Hepatocyte (in vitro differentiated cells): ENCODE data around the gene FBXO38. TPM values are rescaled to one million over a fixed set of nuclear protein-coding genes. Genes with fewer than 3 reads are reported as not detected.

ENCODE experiments used
- DNase-seq: peaks from one replicate; pipeline ENCODE4 v3.0.0-alpha.2; 2016; ENCODE audit warnings: low spot score
- H2AFZ ChIP-seq: fragments of 200-600 bp; sonication (generic); 2 replicates; pipeline ENCODE4 v1.6.0; 2016; ENCODE audit warnings: antibody characterized with exemption, mild to moderate bottlenecking
- H3K27ac ChIP-seq: fragments of 200-600 bp; sonication (generic); 2 replicates; pipeline ENCODE4 v1.5.1; 2016; ENCODE audit warnings: mild to moderate bottlenecking
- H3K27me3 ChIP-seq: fragments of 200-600 bp; sonication (generic); 2 replicates; pipeline ENCODE4 v1.6.1; 2016
- H3K36me3 ChIP-seq: fragments of 200-600 bp; sonication (generic); replicated peaks from 2 replicates; pipeline ENCODE4 v1.5.1; 2016; ENCODE audit warnings: low read depth; ENCODE audit not compliant: insufficient read depth
- H3K4me1 ChIP-seq: fragments of 200-600 bp; sonication (generic); 2 replicates; pipeline ENCODE4 v1.5.1; 2016; ENCODE audit warnings: mild to moderate bottlenecking, moderate library complexity; ENCODE audit not compliant: insufficient read depth
- H3K4me2 ChIP-seq: fragments of 200-600 bp; sonication (generic); 2 replicates; pipeline ENCODE4 v1.6.0; 2016
- H3K4me3 ChIP-seq: fragments of 200-600 bp; sonication (generic); 2 replicates; pipeline ENCODE4 v1.5.1; 2016; ENCODE audit warnings: mild to moderate bottlenecking
- H3K79me2 ChIP-seq: fragments of 200-600 bp; sonication (generic); 2 replicates; pipeline ENCODE4 v1.6.0; 2017; ENCODE audit warnings: mild to moderate bottlenecking
- H3K9me2 ChIP-seq: fragments of 200-600 bp; sonication (generic); replicated peaks from 2 replicates; pipeline ENCODE4 v1.6.0; 2017; ENCODE audit warnings: mild to moderate bottlenecking; ENCODE audit not compliant: insufficient read depth
- H3K9me3 ChIP-seq: fragments of 200-600 bp; sonication (generic); 2 replicates; pipeline ENCODE4 v1.5.1; 2016; ENCODE audit warnings: low read depth, mild to moderate bottlenecking
- H4K20me1 ChIP-seq: fragments of 200-600 bp; sonication (generic); 2 replicates; pipeline ENCODE4 v1.6.0; 2016; ENCODE audit warnings: mild to moderate bottlenecking; ENCODE audit not compliant: insufficient read depth, poor library complexity, severe bottlenecking
- CTCF ChIP-seq: fragments of 200-600 bp; sonication (generic); IDR thresholded peaks from 2 replicates; pipeline ENCODE4 v1.5.1; 2016; ENCODE audit warnings: antibody characterized with exemption, mild to moderate bottlenecking; ENCODE audit not compliant: poor library complexity
- EZH2 ChIP-seq: fragments of 200-600 bp; sonication (generic); IDR thresholded peaks from 2 replicates; pipeline ENCODE4 v1.6.1; 2016; ENCODE audit warnings: antibody characterized with exemption, mild to moderate bottlenecking, borderline replicate concordance
- EZH2phosphoT487 ChIP-seq: fragments of 200-600 bp; sonication (generic); IDR thresholded peaks from one replicate; pipeline ENCODE4 v1.6.1; 2018; ENCODE audit warnings: antibody characterized with exemption, mild to moderate bottlenecking, low read depth, moderate library complexity; ENCODE audit not compliant: unreplicated experiment, severe bottlenecking
- WGBS: methylation state at CpG from one replicate; pipeline ENCODE4 v1.1.6; 2016; ENCODE audit warnings: low lambda C conversion rate; ENCODE audit errors: missing lambda C conversion rate; 5-methylcytosine and 5-hydroxymethylcytosine counted together
- polyA plus RNA-seq: library from polyadenylated mRNA; unstranded; fragments of >200 nt; fragmentation: Nextera tagmentation; extraction: Ambion mirVana; gene quantifications from 2 replicates; pipeline ENCODE4 v1.2.1, GENCODE V29; 2016
- total RNA-seq: library from RNA; depleted of rRNA; stranded (reverse); fragments of >200 nt; gene quantifications from 2 replicates; pipeline ENCODE4 v1.2.3, GENCODE V29; 2014

FBXO38 gene
- total and polyA plus RNA-seq, 2 experiments from 2014 or later = 17.9 to 48.1 TPM

GRCh38 chr5:148483750-148484149 lies 100.0 kb downstream of the FBXO38 start:
- no peaks in the 10 kb centered on the region for H3K79me2 ChIP-seq
- no peak overlapping the region for H3K27ac ChIP-seq
- H2AFZ ChIP-seq = no peak overlapping the region
- no peaks in the 10 kb centered on the region for H3K4me1 ChIP-seq
- 95% methylated on average over 3 of the region's 3 CpGs for WGBS
- DNase-seq = no peak
- no peak for TF ChIP-seq EZH2
- no peak for TF ChIP-seq EZH2phosphoT487
- TF ChIP-seq CTCF = no peak
- no peak overlapping the region for H3K4me3 ChIP-seq
- peaks cover 9% of the 10 kb centered on the region for H3K27me3 ChIP-seq
- no peaks in the 10 kb centered on the region for H3K9me2 ChIP-seq
- H3K9me3 ChIP-seq = no peaks in the 10 kb centered on the region
- H3K36me3 ChIP-seq = no peaks in the 10 kb centered on the region
- H4K20me1 ChIP-seq = no peaks in the 10 kb centered on the region
- no peak overlapping the region for H3K4me2 ChIP-seq

- no peaks in the 10 kb centered on the region for H3K79me2 ChIP-seq
- no peak overlapping the region for H3K27ac ChIP-seq
- H3K36me3 ChIP-seq = no peaks in the 10 kb centered on the region
- TF ChIP-seq EZH2 (no peak), CTCF (no peak), EZH2phosphoT487 (no peak)
- DNase-seq = no peak
- H2AFZ ChIP-seq = no peak overlapping the region
- no peaks in the 10 kb centered on the region for H3K4me1 ChIP-seq
- peaks cover 9% of the 10 kb centered on the region for H3K27me3 ChIP-seq
- H3K9me2 ChIP-seq = no peaks in the 10 kb centered on the region
- H3K4me2 ChIP-seq = no peak overlapping the region
- no peaks in the 10 kb centered on the region for H3K9me3 ChIP-seq
- no peaks in the 10 kb centered on the region for H4K20me1 ChIP-seq
- no peak overlapping the region for H3K4me3 ChIP-seq
Measured at GRCh38 chr5:148484651-148485050, 100.9 kb downstream of the FBXO38 start.

- DNase-seq = no peak
- H3K9me2 ChIP-seq = no peaks in the 10 kb centered on the region
- no peak overlapping the region for H3K4me2 ChIP-seq
- H3K27me3 ChIP-seq = peaks cover 9% of the 10 kb centered on the region
- H4K20me1 ChIP-seq = no peaks in the 10 kb centered on the region
- no peaks in the 10 kb centered on the region for H3K36me3 ChIP-seq
- no peaks in the 10 kb centered on the region for H3K9me3 ChIP-seq
- 85% methylated on average over 3 of the region's 3 CpGs for WGBS
- H3K27ac ChIP-seq = no peak overlapping the region
- TF ChIP-seq CTCF (no peak), EZH2phosphoT487 (no peak), EZH2 (no peak)
- H3K79me2 ChIP-seq = no peaks in the 10 kb centered on the region
- no peak overlapping the region for H2AFZ ChIP-seq
- H3K4me3 ChIP-seq = no peak overlapping the region
- H3K4me1 ChIP-seq = peaks cover 4% of the 10 kb centered on the region
Measured at GRCh38 chr5:148486456-148486855, 102.7 kb downstream of the FBXO38 start.

GRCh38 chr5:148488757-148489156 lies 105.0 kb downstream of the FBXO38 start:
- Histone ChIP-seq H4K20me1 (no peaks in the 10 kb centered on the region), H3K36me3 (no peaks in the 10 kb centered on the region), H3K27ac (no peak overlapping the region), H2AFZ (no peak overlapping the region), H3K4me2 (no peak overlapping the region), H3K27me3 (peaks cover 9% of the 10 kb centered on the region), H3K9me2 (no peaks in the 10 kb centered on the region), H3K4me1 (peaks cover 11% of the 10 kb centered on the region), H3K4me3 (no peak overlapping the region), H3K79me2 (no peaks in the 10 kb centered on the region), H3K9me3 (no peaks in the 10 kb centered on the region)
- no peak for DNase-seq
- TF ChIP-seq CTCF = no peak
- 61% methylated on average over 2 of the region's 2 CpGs for WGBS
